Neural progenitor cell (in vitro differentiated cells): ENCODE results near the gene MX1. TPM values are rescaled to one million over a fixed set of nuclear protein-coding genes. Genes with fewer than 3 reads are reported as not detected.

Experiments
- DNase-seq: peaks from one replicate; pipeline ENCODE4 v3.0.0-alpha.2; 2016; ENCODE audit warnings: low spot score
- H2AFZ ChIP-seq: fragments of 200-600 bp; sonication (generic); replicated peaks from 2 replicates; pipeline ENCODE4 v1.6.1; 2016; ENCODE audit warnings: antibody characterized with exemption
- H3F3A ChIP-seq: fragments of 200-600 bp; sonication (generic); 2 replicates; pipeline ENCODE4 v1.6.1; 2016; ENCODE audit warnings: antibody characterized with exemption, low read depth
- H3K27ac ChIP-seq: fragments of 200-600 bp; sonication (generic); 2 replicates; pipeline ENCODE4 v1.5.1; 2016; ENCODE audit warnings: mild to moderate bottlenecking
- H3K27me3 ChIP-seq: fragments of 200-600 bp; sonication (generic); 2 replicates; pipeline ENCODE4 v1.6.1; 2016; ENCODE audit warnings: mild to moderate bottlenecking, moderate library complexity
- H3K36me3 ChIP-seq: fragments of 200-600 bp; sonication (generic); 2 replicates; pipeline ENCODE4 v1.5.1; 2016
- H3K4me1 ChIP-seq: fragments of 200-600 bp; sonication (generic); 2 replicates; pipeline ENCODE4 v1.6.1; 2016; ENCODE audit warnings: mixed run types
- H3K4me2 ChIP-seq: fragments of 200-600 bp; sonication (generic); 2 replicates; pipeline ENCODE4 v1.6.1; 2016
- H3K4me3 ChIP-seq: fragments of 200-600 bp; sonication (generic); 2 replicates; pipeline ENCODE4 v1.5.1; 2016
- H3K79me2 ChIP-seq: fragments of 200-600 bp; sonication (generic); 2 replicates; pipeline ENCODE4 v1.6.1; 2016; ENCODE audit warnings: low read depth
- H3K9ac ChIP-seq: fragments of 200-600 bp; sonication (generic); 2 replicates; pipeline ENCODE4 v1.6.1; 2016
- H3K9me3 ChIP-seq: fragments of 200-600 bp; sonication (generic); 2 replicates; pipeline ENCODE4 v1.5.1; 2016; ENCODE audit warnings: low read depth
- H4K20me1 ChIP-seq: fragments of 200-600 bp; sonication (generic); 2 replicates; pipeline ENCODE4 v1.6.1; 2016; ENCODE audit warnings: low read depth
- H3K27ac Mint-ChIP-seq: 3 replicates; pipeline ENCODE4 v1.8.0; 2021; ENCODE audit warnings: mixed read lengths
- H3K27me3 Mint-ChIP-seq: 2 replicates; pipeline ENCODE4 v1.8.0; 2022; ENCODE audit warnings: low read depth, mild to moderate bottlenecking, inconsistent platforms, moderate library complexity, mixed read lengths; ENCODE audit not compliant: insufficient read depth
- H3K36me3 Mint-ChIP-seq: 3 replicates; pipeline ENCODE4 v1.8.0; 2021; ENCODE audit warnings: mixed read lengths
- H3K4me1 Mint-ChIP-seq: 3 replicates; pipeline ENCODE4 v1.8.0; 2021; ENCODE audit warnings: mixed read lengths
- H3K4me3 Mint-ChIP-seq: 3 replicates; pipeline ENCODE4 v1.8.0; 2021; ENCODE audit warnings: mild to moderate bottlenecking, moderate library complexity, mixed read lengths
- H3K9me3 Mint-ChIP-seq: 3 replicates; pipeline ENCODE4 v1.8.0; 2020; ENCODE audit warnings: mixed read lengths
- EZH2 ChIP-seq: fragments of 200-600 bp; sonication (generic); IDR thresholded peaks from 2 replicates; pipeline ENCODE4 v1.6.1; 2017; ENCODE audit warnings: antibody characterized with exemption, mild to moderate bottlenecking, moderate library complexity
- EZH2phosphoT487 ChIP-seq: fragments of 200-600 bp; sonication (generic); IDR thresholded peaks from 2 replicates; pipeline ENCODE4 v1.6.1; 2017; ENCODE audit warnings: antibody characterized with exemption
- total RNA-seq: library from RNA; depleted of rRNA; stranded (reverse); fragments of >200 nt; gene quantifications from 2 replicates; pipeline ENCODE4 v1.2.3, GENCODE V29; 2015; ENCODE audit warnings: low replicate concordance
- TF ChIP-seq, protein P1 (sequence below): fragments of 200-600 bp; sonication (generic); IDR thresholded peaks from 2 replicates; pipeline ENCODE4 v1.5.1; 2017; ENCODE audit warnings: antibody characterized with exemption, mild to moderate bottlenecking

MX1 gene
- total RNA-seq, 1 donor from 2014 or later: 1.7 TPM

DNA sequence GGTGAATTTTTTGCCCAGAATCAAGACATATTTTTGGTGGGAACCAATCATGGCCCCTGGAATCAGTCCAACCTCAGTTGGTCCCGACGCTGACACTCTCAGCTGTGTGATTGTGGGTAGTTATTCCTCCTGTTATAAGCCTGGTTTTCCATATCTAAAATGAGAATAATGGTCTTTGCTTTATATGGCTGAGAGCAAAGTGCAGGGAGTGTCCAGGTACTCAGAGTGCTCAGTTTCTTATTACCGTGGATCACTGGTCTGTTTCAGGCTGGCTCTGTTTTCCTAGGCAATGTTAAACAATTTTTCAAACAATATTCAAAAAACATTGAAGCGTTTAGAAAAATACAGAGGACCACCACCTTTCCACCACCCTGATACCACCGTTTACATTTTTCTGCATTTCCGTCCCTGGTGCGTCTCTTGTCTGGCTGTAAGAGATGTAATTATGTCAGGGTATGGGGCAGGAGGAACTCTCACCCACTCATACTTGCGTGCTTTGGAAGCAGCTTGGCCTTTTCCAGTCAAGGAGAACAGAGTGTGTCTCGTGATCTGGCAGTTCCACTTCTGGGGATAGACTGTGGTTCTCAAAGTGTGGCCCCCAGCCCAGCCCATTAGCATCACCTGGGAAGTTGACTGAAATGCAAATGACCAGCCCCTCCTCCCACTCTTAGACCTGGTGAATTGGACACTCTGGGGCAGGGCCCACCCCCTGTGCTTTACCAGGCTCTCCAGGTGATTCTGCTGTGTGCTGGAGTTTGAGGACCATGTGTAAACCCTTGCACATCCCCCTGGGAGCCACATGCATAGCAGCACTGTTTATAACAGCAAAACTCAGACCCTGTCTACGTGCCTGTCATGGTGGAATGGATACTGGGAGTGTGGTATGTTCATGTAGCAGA lies 6.8 kb downstream of the MX1 start:
- Histone ChIP-seq H3K79me2 (no peaks in the 10 kb centered on the region), H3K9me3 (no peaks in the 10 kb centered on the region), H3K27me3 (peaks cover 15% of the 10 kb centered on the region), H3K36me3 (no peaks in the 10 kb centered on the region), H4K20me1 (no peaks in the 10 kb centered on the region), H2AFZ (no peak overlapping the region), H3K4me3 (no peak overlapping the region), H3K9ac (no peak overlapping the region), H3K4me1 (no peaks in the 10 kb centered on the region), H3F3A (no peaks in the 10 kb centered on the region), H3K4me2 (no peak overlapping the region), H3K27ac (no peak overlapping the region)
- Mint-ChIP-seq H3K4me3 (no peak overlapping the region), H3K9me3 (peaks cover 4% of the 10 kb centered on the region), H3K27ac (no peak overlapping the region), H3K4me1 (peaks cover 2% of the 10 kb centered on the region), H3K27me3 (peaks cover 9% of the 10 kb centered on the region), H3K36me3 (no peaks in the 10 kb centered on the region)
- no peak for DNase-seq
- TF ChIP-seq EZH2phosphoT487 (no peak), EZH2 (no peak)
- TF ChIP-seq, protein P1, sequence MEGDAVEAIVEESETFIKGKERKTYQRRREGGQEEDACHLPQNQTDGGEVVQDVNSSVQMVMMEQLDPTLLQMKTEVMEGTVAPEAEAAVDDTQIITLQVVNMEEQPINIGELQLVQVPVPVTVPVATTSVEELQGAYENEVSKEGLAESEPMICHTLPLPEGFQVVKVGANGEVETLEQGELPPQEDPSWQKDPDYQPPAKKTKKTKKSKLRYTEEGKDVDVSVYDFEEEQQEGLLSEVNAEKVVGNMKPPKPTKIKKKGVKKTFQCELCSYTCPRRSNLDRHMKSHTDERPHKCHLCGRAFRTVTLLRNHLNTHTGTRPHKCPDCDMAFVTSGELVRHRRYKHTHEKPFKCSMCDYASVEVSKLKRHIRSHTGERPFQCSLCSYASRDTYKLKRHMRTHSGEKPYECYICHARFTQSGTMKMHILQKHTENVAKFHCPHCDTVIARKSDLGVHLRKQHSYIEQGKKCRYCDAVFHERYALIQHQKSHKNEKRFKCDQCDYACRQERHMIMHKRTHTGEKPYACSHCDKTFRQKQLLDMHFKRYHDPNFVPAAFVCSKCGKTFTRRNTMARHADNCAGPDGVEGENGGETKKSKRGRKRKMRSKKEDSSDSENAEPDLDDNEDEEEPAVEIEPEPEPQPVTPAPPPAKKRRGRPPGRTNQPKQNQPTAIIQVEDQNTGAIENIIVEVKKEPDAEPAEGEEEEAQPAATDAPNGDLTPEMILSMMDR: no peak

DNA sequence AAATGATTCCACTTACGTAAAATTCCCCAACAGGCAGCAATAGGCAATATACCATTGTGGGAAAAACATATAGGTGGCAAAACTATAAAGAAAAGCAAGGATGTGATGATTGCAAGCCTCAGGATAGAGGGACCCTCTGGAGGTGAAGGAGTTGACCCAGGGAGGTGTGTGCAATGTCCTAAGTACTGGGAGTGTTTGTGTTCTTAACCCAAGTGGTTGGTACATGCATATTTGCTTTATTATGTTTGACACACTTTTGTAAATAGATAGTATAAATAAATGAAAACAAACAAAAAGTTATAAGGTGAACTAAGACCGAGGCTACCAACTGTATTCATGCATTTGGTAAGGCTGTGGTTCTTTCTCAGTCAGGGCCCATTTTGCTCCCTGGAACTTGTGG lies 7.5 kb downstream of the MX1 start:
- TF ChIP-seq EZH2: no peak
- TF ChIP-seq EZH2phosphoT487: no peak
- TF ChIP-seq, protein P1: no peak
- Mint-ChIP-seq H3K27me3 (peaks cover 3% of the 10 kb centered on the region), H3K4me1 (peaks cover 2% of the 10 kb centered on the region)

DNA sequence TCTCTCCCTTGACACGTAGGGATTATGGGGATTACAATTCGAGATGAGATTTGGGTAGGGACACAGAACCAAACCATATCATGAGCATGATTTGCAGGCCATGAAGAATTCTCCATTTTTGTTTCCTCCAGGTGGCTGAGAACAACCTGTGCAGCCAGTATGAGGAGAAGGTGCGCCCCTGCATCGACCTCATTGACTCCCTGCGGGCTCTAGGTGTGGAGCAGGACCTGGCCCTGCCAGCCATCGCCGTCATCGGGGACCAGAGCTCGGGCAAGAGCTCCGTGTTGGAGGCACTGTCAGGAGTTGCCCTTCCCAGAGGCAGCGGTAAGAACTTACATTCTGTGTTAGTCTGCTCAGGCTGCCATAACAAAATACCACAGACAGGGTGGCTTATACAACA lies 9.7 kb downstream of the MX1 start:
- no peaks in the 10 kb centered on the region for H3K36me3 Mint-ChIP-seq
- TF ChIP-seq EZH2 (no peak), EZH2phosphoT487 (no peak)
- TF ChIP-seq, protein P1: no peak
- peaks cover 2% of the 10 kb centered on the region for H3K27me3 Mint-ChIP-seq
- Histone ChIP-seq H3K27ac (no peak overlapping the region), H3K4me1 (no peaks in the 10 kb centered on the region), H3K9me3 (no peaks in the 10 kb centered on the region), H3F3A (no peaks in the 10 kb centered on the region), H3K4me2 (no peak overlapping the region), H2AFZ (no peak overlapping the region), H4K20me1 (no peaks in the 10 kb centered on the region), H3K79me2 (no peaks in the 10 kb centered on the region), H3K4me3 (no peak overlapping the region), H3K9ac (no peak overlapping the region), H3K36me3 (no peaks in the 10 kb centered on the region), H3K27me3 (no peaks in the 10 kb centered on the region)
- H3K4me3 Mint-ChIP-seq: no peak overlapping the region
- H3K27ac Mint-ChIP-seq: no peak overlapping the region
- H3K9me3 Mint-ChIP-seq: peaks cover 4% of the 10 kb centered on the region
- no peak for DNase-seq
- peaks cover 2% of the 10 kb centered on the region for H3K4me1 Mint-ChIP-seq

More for the DNA sequence above, 7.5 kb downstream of the MX1 start:
- peaks cover 4% of the 10 kb centered on the region for H3K9me3 Mint-ChIP-seq
- H3K27me3 ChIP-seq: peaks cover 7% of the 10 kb centered on the region
- H3K9me3 ChIP-seq: no peaks in the 10 kb centered on the region
- no peak overlapping the region for H3K9ac ChIP-seq
- H3F3A ChIP-seq: no peaks in the 10 kb centered on the region
- no peak overlapping the region for H2AFZ ChIP-seq
- no peak overlapping the region for H3K27ac Mint-ChIP-seq
- H3K4me3 ChIP-seq: no peak overlapping the region
- H3K4me2 ChIP-seq: no peak overlapping the region
- H4K20me1 ChIP-seq: no peaks in the 10 kb centered on the region
- no peak for DNase-seq
- H3K79me2 ChIP-seq: no peaks in the 10 kb centered on the region
- H3K4me1 ChIP-seq: no peaks in the 10 kb centered on the region
- H3K27ac ChIP-seq: no peak overlapping the region
- H3K36me3 Mint-ChIP-seq: no peaks in the 10 kb centered on the region
- H3K36me3 ChIP-seq: no peaks in the 10 kb centered on the region
- H3K4me3 Mint-ChIP-seq: no peak overlapping the region
